Adrenal gland (tissue), 12 donors: Measurements from ENCODE around the gene PACRG. TPM values are rescaled to one million over a fixed set of nuclear protein-coding genes. Genes with fewer than 3 reads are reported as not detected.
"Not testable (repeated sequence)": the region's sequence is repeated elsewhere in the genome, so short reads cannot be mapped to it uniquely, and the experiment has no call there.

Experiments
- DNase-seq, 7 donors: peaks; one replicate each; pipeline ENCODE4 v3.0.0-alpha.2; 2019 to 2020
- H3K27ac ChIP-seq, 5 donors: fragments of 200-600 bp; sonication (generic) in 4 of 5; 1 replicate in 3 of 5; 2 replicates in 2 of 5; pipeline versions ENCODE4 v1.5.1 to v1.8.0; 2016 to 2020; ENCODE audit warnings: mild to moderate bottlenecking in 1 of 5
- H3K27me3 ChIP-seq: fragments of 200-600 bp; 2 replicates; pipeline ENCODE4 v1.8.0; 2021
- H3K36me3 ChIP-seq, 2 donors: fragments of 200-600 bp; replicated peaks in 1 of 2; 1 replicate in 1 of 2; 2 replicates in 1 of 2; pipeline versions ENCODE4 v1.5.1 to v1.8.0; 2018 to 2022
- H3K4me1 ChIP-seq, 2 donors: fragments of 200-600 bp; replicated peaks in 1 of 2; 1 replicate in 1 of 2; 2 replicates in 1 of 2; pipeline versions ENCODE4 v1.5.1 to v1.8.0; 2018 to 2021
- H3K4me3 ChIP-seq, 4 donors: fragments of 200-600 bp; sonication (generic) in 3 of 4; one replicate each; pipeline ENCODE4 v1.5.1; 2016 to 2018
- H3K9me3 ChIP-seq, 3 donors: fragments of 200-600 bp; sonication (generic) in 1 of 3; replicated peaks in 1 of 3; 1 replicate in 2 of 3; 2 replicates in 1 of 3; pipeline versions ENCODE4 v1.5.1 to v1.8.0; 2016 to 2021
- POLR2A ChIP-seq, 2 donors: fragments of 450-650 bp; IDR thresholded peaks; one replicate each; pipeline ENCODE4 v1.6.1; 2017; ENCODE audit warnings: antibody characterized with exemption in 2 of 2, mild to moderate bottlenecking in 2 of 2, moderate library complexity in 1 of 2
- WGBS, 4 donors: extraction: QIAGEN DNeasy Blood & Tissue Kit in 2 of 4; methylation state at CpG; one replicate each; pipeline versions ENCODE4 v1.1.5 to v1.1.7; 2013 to 2017; 5-methylcytosine and 5-hydroxymethylcytosine counted together
- intact Hi-C, 2 donors: fragments of 100-400 bp; cut with DNase I; formaldehyde crosslinking; loops; one replicate each; pipeline versions ENCODE4 v1.14.1 to v1.15.0; 2022 to 2023
- polyA plus RNA-seq, 3 donors: library from polyadenylated mRNA; stranded (reverse); fragments of 200-250 nt in 2 of 3; fragments of 350-450 nt in 1 of 3; fragmentation: Illumina TruSeq in 1 of 3; extraction: RNeasy Lipid Tissue Mini Kit (QIAGEN cat#74804) in 1 of 3; gene quantifications; one replicate each; pipeline ENCODE4 v1.2.3, GENCODE V29; 2013 to 2014
- total RNA-seq, 9 donors: library from RNA; depleted of rRNA in 4 of 9; stranded (reverse); fragments of >200 nt in 4 of 9; fragments of 120-200 nt in 1 of 9; fragmentation: NEBNext Ultra II Directional in 1 of 9; extraction: Animal tissue kit (Norgen Biotek cat#: 25700) in 1 of 9; gene quantifications; one replicate each; pipeline versions ENCODE4 v1.1.0 to v1.2.4, GENCODE V29; 2013 to 2023
- TF ChIP-seq, protein P1 (sequence below), 6 experiments: fragments of 450-650 bp in 4 of 6; fragments of 200-600 bp in 2 of 6; sonication (generic) in 1 of 6; IDR thresholded peaks; 1 replicate in 5 of 6; 2 replicates in 1 of 6; pipeline versions ENCODE4 v1.5.1 to v1.8.0; 2016 to 2021; ENCODE audit warnings: antibody characterized with exemption in 6 of 6, mild to moderate bottlenecking in 2 of 6, moderate library complexity in 1 of 6
- donor health status: healthy with polysubstance abuse.
- donor health status: Bipolar disorder and iron deficiency.
- donor health status: DM: yes; HTN: yes; CAD: no.
- donor health status: DM: no; HTN: no; CAD: no.
- donor health status: DM: no; HTN: no; CAD: no.
- donor health status: DM: yes; HTN: yes; CAD: no.

PACRG gene
- total and polyA plus RNA-seq, 12 donors: 0.18 to 6.1 (median 1.4) TPM

DNA sequence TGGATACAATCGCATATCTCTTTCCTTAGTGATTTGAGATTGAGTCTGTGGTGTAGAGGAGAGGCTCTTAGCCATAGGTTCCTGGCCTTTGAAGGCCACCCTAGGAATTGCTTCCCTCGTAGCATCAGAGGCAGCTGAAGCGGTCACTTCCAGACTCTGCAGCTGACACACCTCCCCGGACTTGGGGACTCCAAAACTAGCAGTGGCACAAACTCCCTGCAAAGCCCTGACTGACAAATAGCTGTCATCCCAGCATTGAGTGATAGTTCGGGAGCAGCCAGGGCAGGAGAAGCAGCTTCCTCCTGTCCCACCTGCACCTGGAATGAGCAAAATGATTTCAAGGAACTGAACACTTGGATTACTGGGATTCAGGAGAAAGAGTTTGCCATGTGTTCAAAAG, 586.2 kb downstream of the PACRG start:
- H3K27ac ChIP-seq: no peak overlapping the region
- WGBS, 4 donors: 88 to 97% (median 95%) methylated on average over 2 to 5 of the region's 5 CpGs

DNA sequence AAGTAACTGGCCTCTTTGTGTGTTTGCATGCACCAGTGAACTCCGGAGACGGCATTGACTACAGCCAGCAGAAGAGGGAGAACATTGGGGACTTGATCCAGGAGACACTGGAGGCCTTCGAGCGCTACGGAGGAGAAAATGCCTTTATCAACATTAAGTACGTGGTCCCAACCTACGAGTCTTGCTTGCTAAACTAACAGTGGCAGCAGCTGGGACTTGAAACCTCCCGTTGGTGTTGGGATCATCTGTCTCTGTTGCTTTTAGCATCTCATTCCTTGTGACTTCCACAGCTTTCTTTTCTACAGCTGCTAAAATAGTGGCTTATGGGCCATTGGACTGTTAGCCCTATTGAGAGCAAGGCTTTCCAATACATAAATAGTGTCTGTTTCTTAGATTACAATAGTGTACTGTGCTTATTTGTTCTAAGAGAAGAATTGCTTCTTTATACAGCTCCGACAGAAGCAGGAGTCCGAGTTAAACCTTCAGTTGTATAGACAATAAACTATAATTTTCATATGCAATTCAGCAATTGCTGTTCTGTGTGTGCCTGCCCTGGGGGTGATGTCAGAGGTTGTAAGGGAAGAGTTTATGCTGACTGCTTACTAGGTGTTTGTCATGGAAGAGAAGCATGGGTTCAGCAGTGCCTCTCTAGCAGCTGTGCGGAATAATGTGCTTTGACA, 587.2 kb downstream of the PACRG start:
- no peak for TF ChIP-seq POLR2A (IDR thresholded peaks at IDR 0.05)
- TF ChIP-seq, protein P1, sequence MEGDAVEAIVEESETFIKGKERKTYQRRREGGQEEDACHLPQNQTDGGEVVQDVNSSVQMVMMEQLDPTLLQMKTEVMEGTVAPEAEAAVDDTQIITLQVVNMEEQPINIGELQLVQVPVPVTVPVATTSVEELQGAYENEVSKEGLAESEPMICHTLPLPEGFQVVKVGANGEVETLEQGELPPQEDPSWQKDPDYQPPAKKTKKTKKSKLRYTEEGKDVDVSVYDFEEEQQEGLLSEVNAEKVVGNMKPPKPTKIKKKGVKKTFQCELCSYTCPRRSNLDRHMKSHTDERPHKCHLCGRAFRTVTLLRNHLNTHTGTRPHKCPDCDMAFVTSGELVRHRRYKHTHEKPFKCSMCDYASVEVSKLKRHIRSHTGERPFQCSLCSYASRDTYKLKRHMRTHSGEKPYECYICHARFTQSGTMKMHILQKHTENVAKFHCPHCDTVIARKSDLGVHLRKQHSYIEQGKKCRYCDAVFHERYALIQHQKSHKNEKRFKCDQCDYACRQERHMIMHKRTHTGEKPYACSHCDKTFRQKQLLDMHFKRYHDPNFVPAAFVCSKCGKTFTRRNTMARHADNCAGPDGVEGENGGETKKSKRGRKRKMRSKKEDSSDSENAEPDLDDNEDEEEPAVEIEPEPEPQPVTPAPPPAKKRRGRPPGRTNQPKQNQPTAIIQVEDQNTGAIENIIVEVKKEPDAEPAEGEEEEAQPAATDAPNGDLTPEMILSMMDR (IDR thresholded peaks at IDR 0.05): no peak
- DNase-seq: peak in 1 of 7 donors; percentile 11
- no peak overlapping the region for H3K4me3 ChIP-seq
- peaks cover 0 to 2% of the 10 kb centered on the region in 2 donors for H3K4me1 ChIP-seq
- H3K27me3 ChIP-seq: no peaks in the 10 kb centered on the region
- H3K9me3 ChIP-seq: no peaks in the 10 kb centered on the region
- no peaks in the 10 kb centered on the region for H3K36me3 ChIP-seq
- WGBS, 4 donors: 87 to 93% (median 91%) methylated on average over 8 to 11 of the region's 11 CpGs
- intact Hi-C loops: no loop called here
- H3K27ac ChIP-seq: no peak overlapping the region

More for the DNA sequence above, 586.2 kb downstream of the PACRG start:
- Histone ChIP-seq H3K9me3 (no peaks in the 10 kb centered on the region), H3K4me3 (no peak overlapping the region), H3K4me1 (no peaks in the 10 kb centered on the region), H3K36me3 (no peaks in the 10 kb centered on the region), H3K27me3 (no peaks in the 10 kb centered on the region)
- intact Hi-C loops: no loop called here
- DNase-seq: peak in 1 of 7 donors; percentile 24
- TF ChIP-seq, protein P1 (IDR thresholded peaks at IDR 0.05): no peak
- no peak for TF ChIP-seq POLR2A (IDR thresholded peaks at IDR 0.05)

GRCh38 chr6:163316866-163317495, 589.2 kb downstream of the PACRG start:
- H3K9me3 ChIP-seq, H3K27ac ChIP-seq, intact Hi-C loops, H3K4me3 ChIP-seq, DNase-seq, H3K36me3 ChIP-seq, H3K27me3 ChIP-seq: not testable (repeated sequence)
- peaks cover 6 to 19% of the 10 kb centered on the region in 2 donors for H3K4me1 ChIP-seq
- 87 to 92% (median 91%) methylated on average over 7 to 12 of the region's 12 CpGs for WGBS, 4 donors

DNA sequence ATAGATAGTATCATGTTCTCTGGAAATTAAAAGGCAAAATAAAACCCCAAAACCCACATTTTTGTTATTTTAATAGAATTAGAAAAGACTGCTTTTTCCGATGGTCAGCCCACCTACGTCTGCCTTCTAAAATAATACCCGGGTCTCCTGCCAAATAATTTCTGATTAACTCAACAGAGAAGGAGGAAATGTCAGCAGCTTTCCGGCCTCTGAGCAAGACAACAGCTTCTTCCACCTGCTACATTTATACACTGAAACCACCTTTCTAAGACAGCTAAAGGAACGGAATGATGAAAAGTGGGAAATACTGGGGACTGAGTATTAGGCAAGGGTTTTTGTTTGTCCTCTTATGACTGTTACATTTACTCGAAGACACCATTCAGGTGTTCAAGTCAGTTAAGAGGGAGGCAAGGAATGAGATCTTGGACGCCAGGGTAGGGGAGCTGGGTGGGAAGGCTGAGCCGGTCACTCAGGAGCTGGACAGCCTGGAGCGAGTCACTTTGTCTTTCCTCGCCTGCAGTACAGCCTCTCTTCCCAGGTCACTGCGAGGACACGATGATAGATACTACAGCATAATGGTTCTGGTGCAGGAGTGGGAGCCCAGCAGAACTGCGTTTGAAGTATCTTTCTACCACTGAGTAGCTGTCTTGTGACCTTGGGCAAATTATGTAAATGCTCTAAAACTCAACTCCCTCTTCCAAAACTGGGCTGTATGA, 590.5 kb downstream of the PACRG start:
- intact Hi-C loops: no loop called here
- 77 to 85% (median 81%) methylated on average over 13 of the region's 13 CpGs for WGBS, 4 donors
- TF ChIP-seq, protein P1 (IDR thresholded peaks at IDR 0.05): no peak
- TF ChIP-seq POLR2A (IDR thresholded peaks at IDR 0.05): no peak
- Histone ChIP-seq H3K9me3 (no peaks in the 10 kb centered on the region), H3K27ac (no peak overlapping the region), H3K27me3 (no peaks in the 10 kb centered on the region), H3K4me3 (no peak overlapping the region), H3K4me1 (peaks cover 6 to 19% of the 10 kb centered on the region in 2 donors), H3K36me3 (no peaks in the 10 kb centered on the region)
- no peak for DNase-seq
